ENCODE results near the gene PPP1R1C.

The PPP1R1C gene

GRCh38 chr2:182115258-182115657 lies 129.6 kb downstream of the PPP1R1C start:
- DNase-seq: no peak

- no peak for DNase-seq
These were observed 131.1 kb downstream of the PPP1R1C start for GRCh38 chr2:182116774-182117173.

- DNase-seq: no peak
These were observed 131.5 kb downstream of the PPP1R1C start for GRCh38 chr2:182117196-182117595.

- DNase-seq: no peak
These were observed 143.4 kb downstream of the PPP1R1C start for GRCh38 chr2:182128821-182129707.

GRCh38 chr2:182132605-182133004 lies 147.0 kb downstream of the PPP1R1C start:
- no peak for DNase-seq

GRCh38 chr2:182133195-182133891 lies 147.7 kb downstream of the PPP1R1C start:
- no peak for DNase-seq

GRCh38 chr2:182134201-182134600 lies 148.5 kb downstream of the PPP1R1C start:
- no peak for DNase-seq

- DNase-seq: no peak
These were observed 156.4 kb downstream of the PPP1R1C start for GRCh38 chr2:182142062-182142461.

- no peak for DNase-seq
These were observed 158.6 kb downstream of the PPP1R1C start for GRCh38 chr2:182144041-182144775.

GRCh38 chr2:182144776-182145165 lies 159.1 kb downstream of the PPP1R1C start:
- no peak for DNase-seq

- no peak for DNase-seq
These were observed 162.7 kb downstream of the PPP1R1C start for GRCh38 chr2:182148344-182148743.

GRCh38 chr2:182163878-182164277 lies 178.2 kb downstream of the PPP1R1C start:
- no peak for DNase-seq

GRCh38 chr2:182164686-182165085 lies 179.0 kb downstream of the PPP1R1C start:
- DNase-seq: no peak

GRCh38 chr2:182165202-182165601 lies 179.5 kb downstream of the PPP1R1C start:
- DNase-seq: no peak

- DNase-seq: no peak
These were observed 180.8 kb downstream of the PPP1R1C start for GRCh38 chr2:182166406-182166805.

GRCh38 chr2:182166841-182167240 lies 181.2 kb downstream of the PPP1R1C start:
- no peak for DNase-seq

All from hematopoietic multipotent progenitor cell treated with erythropoietin and hydrocortisone succinate and interleukin-3 and kit ligand, for 6 days (in vitro differentiated cells).